HEK293 (cell line): ENCODE measurements around the gene ZNF578.
"Not testable (repeated sequence)": the region's sequence is repeated elsewhere in the genome, so short reads cannot be mapped to it uniquely, and the experiment has no call there.

Experiments
- CTCF ChIA-PET: fragments of 350-600 bp; formaldehyde crosslinking; extraction: SDS; loops from one replicate; lab custom pipeline; 2021; ENCODE audit warnings: antibody characterized with exemption; lab: Yijun Ruan, JAX
- POLR2A ChIA-PET: fragments of 300-600 bp; formaldehyde crosslinking; extraction: SDS; loops from one replicate; lab custom pipeline; 2020; ENCODE audit warnings: antibody characterized with exemption, inconsistent platforms; lab: Yijun Ruan, JAX
- H3K27ac ChIP-seq: fragments of 200-500 bp; sonication (Bioruptor generic); 2 replicates; pipeline ENCODE4 v1.5.1; 2014; ENCODE audit warnings: low read depth, low read length, control low read depth, inconsistent platforms; ENCODE audit errors: extremely low read depth
- H3K36me3 ChIP-seq, 2 experiments: fragments of 200-500 bp in 1 of 2; sonication (Bioruptor generic) in 1 of 2; 1 replicate in 1 of 2; 2 replicates in 1 of 2; pipeline ENCODE4 v1.5.1; 2014 to 2017; ENCODE audit warnings: inconsistent platforms in 2 of 2, low read length in 2 of 2; ENCODE audit not compliant: control insufficient read depth in 2 of 2, insufficient read depth in 1 of 2
- H3K4me1 ChIP-seq: fragments of 200-500 bp; sonication (Bioruptor generic); 2 replicates; pipeline ENCODE4 v1.5.1; 2014; ENCODE audit warnings: mild to moderate bottlenecking, low read length, inconsistent platforms; ENCODE audit not compliant: control insufficient read depth, insufficient read depth
- H3K4me3 ChIP-seq: 2 replicates; pipeline ENCODE4 v1.5.1; 2011; ENCODE audit warnings: low read depth, mild to moderate bottlenecking, control low read depth, low read length, moderate library complexity
- H3K9me3 ChIP-seq: fragments of 200-500 bp; sonication (Bioruptor generic); 2 replicates; pipeline ENCODE4 v1.5.1; 2014; ENCODE audit warnings: low read depth, low read length, inconsistent platforms; ENCODE audit not compliant: control insufficient read depth, insufficient read depth
- GLIS1 ChIP-seq: fragments of 450-650 bp; formaldehyde crosslinking; IDR thresholded peaks from 2 replicates; pipeline ENCODE4 v1.5.1; 2016; ENCODE audit warnings: missing biosample characterization, missing genetic modification characterization
- TCF7L2 ChIP-seq: IDR thresholded peaks from 2 replicates; pipeline ENCODE4 v1.6.1; 2011; ENCODE audit warnings: low read depth, mild to moderate bottlenecking, inconsistent platforms, low read length, moderate library complexity, borderline replicate concordance
- ZBTB11 ChIP-seq: fragments of 450-650 bp; formaldehyde crosslinking; conservative IDR thresholded peaks from 2 replicates; pipeline ENCODE4 v1.5.1; 2016; ENCODE audit warnings: low read depth, missing biosample characterization, missing genetic modification characterization
- ZBTB20 ChIP-seq: fragments of 450-650 bp; formaldehyde crosslinking; IDR thresholded peaks from 2 replicates; pipeline ENCODE4 v1.5.1; 2016; ENCODE audit warnings: missing biosample characterization, missing genetic modification characterization
- ZNF133 ChIP-seq: fragments of 450-650 bp; formaldehyde crosslinking; IDR thresholded peaks from 2 replicates; pipeline ENCODE4 v1.5.1; 2016; ENCODE audit warnings: missing biosample characterization, missing genetic modification characterization
- ZNF23 ChIP-seq: fragments of 450-650 bp; formaldehyde crosslinking; IDR thresholded peaks from 2 replicates; pipeline ENCODE4 v1.5.1; 2016; ENCODE audit warnings: missing biosample characterization, missing genetic modification characterization, borderline replicate concordance
- ZNF274 ChIP-seq, 2 experiments: fragments of 200-500 bp in 1 of 2; fragments of 450-650 bp in 1 of 2; sonication (Bioruptor generic) in 1 of 2; formaldehyde crosslinking in 1 of 2; IDR thresholded peaks; 2 replicates each; pipeline versions ENCODE4 v1.5.1 to v1.6.1; 2014 to 2016; ENCODE audit warnings: borderline replicate concordance in 1 of 2, inconsistent platforms in 1 of 2, low read length in 1 of 2, missing biosample characterization in 1 of 2, missing genetic modification characterization in 1 of 2
- ZNF529 ChIP-seq: fragments of 450-650 bp; formaldehyde crosslinking; IDR thresholded peaks from 2 replicates; pipeline ENCODE4 v1.5.1; 2017; ENCODE audit warnings: missing genetic modification characterization, missing biosample characterization; ENCODE audit not compliant: insufficient replicate concordance
- ZNF610 ChIP-seq: fragments of 450-650 bp; formaldehyde crosslinking; IDR thresholded peaks from 2 replicates; pipeline ENCODE4 v1.5.1; 2016; ENCODE audit warnings: missing biosample characterization, missing genetic modification characterization, borderline replicate concordance
- TF ChIP-seq, protein P1 (sequence below): fragments of 450-650 bp; formaldehyde crosslinking; IDR thresholded peaks from 2 replicates; pipeline ENCODE4 v1.5.0; 2017; ENCODE audit warnings: missing biosample characterization, missing genetic modification characterization, borderline replicate concordance
- TF ChIP-seq, protein P2 (sequence below): fragments of 450-650 bp; formaldehyde crosslinking; IDR thresholded peaks from 2 replicates; pipeline ENCODE4 v1.5.1; 2016; ENCODE audit warnings: missing biosample characterization, missing genetic modification characterization
- TF ChIP-seq, protein P3 (sequence below): fragments of 450-650 bp; formaldehyde crosslinking; IDR thresholded peaks from 2 replicates; pipeline ENCODE4 v1.5.1; 2016; ENCODE audit warnings: missing biosample characterization, missing genetic modification characterization

The ZNF578 gene

GRCh38 chr19:52535771-52536447 is 82.6 kb downstream of the ZNF578 start (continued):
- no peak for TF ChIP-seq ZBTB11
- no peak for TF ChIP-seq ZBTB20 (tag by site-specific recombination)
- TF ChIP-seq, protein P1, sequence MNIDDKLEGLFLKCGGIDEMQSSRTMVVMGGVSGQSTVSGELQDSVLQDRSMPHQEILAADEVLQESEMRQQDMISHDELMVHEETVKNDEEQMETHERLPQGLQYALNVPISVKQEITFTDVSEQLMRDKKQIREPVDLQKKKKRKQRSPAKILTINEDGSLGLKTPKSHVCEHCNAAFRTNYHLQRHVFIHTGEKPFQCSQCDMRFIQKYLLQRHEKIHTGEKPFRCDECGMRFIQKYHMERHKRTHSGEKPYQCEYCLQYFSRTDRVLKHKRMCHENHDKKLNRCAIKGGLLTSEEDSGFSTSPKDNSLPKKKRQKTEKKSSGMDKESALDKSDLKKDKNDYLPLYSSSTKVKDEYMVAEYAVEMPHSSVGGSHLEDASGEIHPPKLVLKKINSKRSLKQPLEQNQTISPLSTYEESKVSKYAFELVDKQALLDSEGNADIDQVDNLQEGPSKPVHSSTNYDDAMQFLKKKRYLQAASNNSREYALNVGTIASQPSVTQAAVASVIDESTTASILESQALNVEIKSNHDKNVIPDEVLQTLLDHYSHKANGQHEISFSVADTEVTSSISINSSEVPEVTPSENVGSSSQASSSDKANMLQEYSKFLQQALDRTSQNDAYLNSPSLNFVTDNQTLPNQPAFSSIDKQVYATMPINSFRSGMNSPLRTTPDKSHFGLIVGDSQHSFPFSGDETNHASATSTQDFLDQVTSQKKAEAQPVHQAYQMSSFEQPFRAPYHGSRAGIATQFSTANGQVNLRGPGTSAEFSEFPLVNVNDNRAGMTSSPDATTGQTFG (tag by site-specific recombination): no peak
- TF ChIP-seq ZNF274 (IDR thresholded peaks at IDR 0.05; ENCODE audit: low read length): no peak
- TF ChIP-seq ZNF274 (tag by site-specific recombination; IDR thresholded peaks at IDR 0.05; ENCODE audit: borderline replicate concordance): no peak
- TF ChIP-seq, protein P2, sequence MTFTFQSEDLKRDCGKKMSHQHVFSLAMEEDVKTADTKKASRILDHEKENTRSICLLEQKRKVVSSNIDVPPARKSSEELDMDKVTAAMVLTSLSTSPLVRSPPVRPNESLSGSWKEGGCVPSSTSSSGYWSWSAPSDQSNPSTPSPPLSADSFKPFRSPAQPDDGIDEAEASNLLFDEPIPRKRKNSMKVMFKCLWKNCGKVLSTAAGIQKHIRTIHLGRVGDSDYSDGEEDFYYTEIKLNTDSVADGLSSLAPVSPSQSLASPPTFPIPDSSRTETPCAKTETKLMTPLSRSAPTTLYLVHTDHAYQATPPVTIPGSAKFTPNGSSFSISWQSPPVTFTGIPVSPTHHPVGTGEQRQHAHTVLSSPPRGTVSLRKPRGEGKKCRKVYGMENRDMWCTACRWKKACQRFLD: no peak

DNA sequence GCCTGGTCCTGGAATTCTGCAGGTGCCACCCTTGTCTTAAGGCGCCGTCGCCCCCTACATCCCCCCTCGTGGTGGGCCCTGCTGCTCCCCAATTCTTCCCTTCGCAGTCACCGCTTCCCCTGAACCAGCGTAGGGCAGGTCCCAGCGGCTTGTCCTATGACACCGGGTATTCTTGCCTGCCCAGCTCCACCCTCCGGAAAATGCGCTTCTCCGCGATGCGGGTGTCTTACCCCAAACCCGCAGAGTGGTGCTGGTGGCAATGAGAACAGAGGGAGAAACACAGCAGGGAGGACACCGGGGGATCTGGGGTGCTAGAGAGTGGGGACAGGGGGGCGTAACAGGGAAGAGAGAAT is 83.1 kb downstream of the ZNF578 start:
- TF ChIP-seq ZNF133 (tag by site-specific recombination): no peak
- no peak for TF ChIP-seq GLIS1 (tag by site-specific recombination)
- TF ChIP-seq ZNF529 (tag by site-specific recombination): no peak
- TF ChIP-seq TCF7L2: no peak
- TF ChIP-seq, protein P3, sequence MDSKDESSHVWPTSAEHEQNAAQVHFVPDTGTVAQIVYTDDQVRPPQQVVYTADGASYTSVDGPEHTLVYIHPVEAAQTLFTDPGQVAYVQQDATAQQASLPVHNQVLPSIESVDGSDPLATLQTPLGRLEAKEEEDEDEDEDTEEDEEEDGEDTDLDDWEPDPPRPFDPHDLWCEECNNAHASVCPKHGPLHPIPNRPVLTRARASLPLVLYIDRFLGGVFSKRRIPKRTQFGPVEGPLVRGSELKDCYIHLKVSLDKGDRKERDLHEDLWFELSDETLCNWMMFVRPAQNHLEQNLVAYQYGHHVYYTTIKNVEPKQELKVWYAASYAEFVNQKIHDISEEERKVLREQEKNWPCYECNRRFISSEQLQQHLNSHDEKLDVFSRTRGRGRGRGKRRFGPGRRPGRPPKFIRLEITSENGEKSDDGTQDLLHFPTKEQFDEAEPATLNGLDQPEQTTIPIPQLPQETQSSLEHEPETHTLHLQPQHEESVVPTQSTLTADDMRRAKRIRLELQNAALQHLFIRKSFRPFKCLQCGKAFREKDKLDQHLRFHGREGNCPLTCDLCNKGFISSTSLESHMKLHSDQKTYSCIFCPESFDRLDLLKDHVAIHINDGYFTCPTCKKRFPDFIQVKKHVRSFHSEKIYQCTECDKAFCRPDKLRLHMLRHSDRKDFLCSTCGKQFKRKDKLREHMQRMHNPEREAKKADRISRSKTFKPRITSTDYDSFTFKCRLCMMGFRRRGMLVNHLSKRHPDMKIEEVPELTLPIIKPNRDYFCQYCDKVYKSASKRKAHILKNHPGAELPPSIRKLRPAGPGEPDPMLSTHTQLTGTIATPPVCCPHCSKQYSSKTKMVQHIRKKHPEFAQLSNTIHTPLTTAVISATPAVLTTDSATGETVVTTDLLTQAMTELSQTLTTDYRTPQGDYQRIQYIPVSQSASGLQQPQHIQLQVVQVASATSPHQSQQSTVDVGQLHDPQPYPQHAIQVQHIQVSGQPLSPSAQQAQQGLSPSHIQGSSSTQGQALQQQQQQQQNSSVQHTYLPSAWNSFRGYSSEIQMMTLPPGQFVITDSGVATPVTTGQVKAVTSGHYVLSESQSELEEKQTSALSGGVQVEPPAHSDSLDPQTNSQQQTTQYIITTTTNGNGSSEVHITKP (tag by site-specific recombination): no peak
- no peak for TF ChIP-seq ZNF610
- no peak for TF ChIP-seq ZNF23 (tag by site-specific recombination)
- ChIA-PET CTCF (no interaction called here), POLR2A (no interaction called here)
- H3K36me3 ChIP-seq: peaks cover 0 to 19% of the 10 kb centered on the region in 2 experiments; a peak in 1 of 3 replicates
- H3K4me3 ChIP-seq: no peak overlapping the region
- H3K27ac ChIP-seq: no peak overlapping the region
- H3K9me3 ChIP-seq: no peaks in the 10 kb centered on the region
- no peaks in the 10 kb centered on the region for H3K4me1 ChIP-seq

- H3K36me3 ChIP-seq: peaks cover 0 to 18% of the 10 kb centered on the region in 2 experiments; a peak in 1 of 3 replicates
- H3K27ac ChIP-seq, CTCF ChIA-PET, POLR2A ChIA-PET, H3K9me3 ChIP-seq, H3K4me1 ChIP-seq, H3K4me3 ChIP-seq: not testable (repeated sequence)
Observed at GRCh38 chr19:52538815-52539214, 85.5 kb downstream of the ZNF578 start.

- H3K4me3 ChIP-seq, H3K4me1 ChIP-seq, H3K27ac ChIP-seq, CTCF ChIA-PET, POLR2A ChIA-PET, H3K9me3 ChIP-seq: not testable (repeated sequence)
- peaks cover 0 to 28% of the 10 kb centered on the region in 2 experiments; a peak in 1 of 3 replicates for H3K36me3 ChIP-seq
Observed at GRCh38 chr19:52541176-52541575, 87.8 kb downstream of the ZNF578 start.
